ENCODE data around the gene GUK1.

The GUK1 gene

GRCh38 chr1:228149406-228150119 is 9.5 kb downstream of the GUK1 start, which contains the start of gene GJC2:
GJC2 (plus strand) TSS chr1:228149930; CDS start chr1:228157759, 7,829 bp downstream.
- no peak for DNase-seq (ENCODE audit: low read depth in 2 of 2)

DNA sequence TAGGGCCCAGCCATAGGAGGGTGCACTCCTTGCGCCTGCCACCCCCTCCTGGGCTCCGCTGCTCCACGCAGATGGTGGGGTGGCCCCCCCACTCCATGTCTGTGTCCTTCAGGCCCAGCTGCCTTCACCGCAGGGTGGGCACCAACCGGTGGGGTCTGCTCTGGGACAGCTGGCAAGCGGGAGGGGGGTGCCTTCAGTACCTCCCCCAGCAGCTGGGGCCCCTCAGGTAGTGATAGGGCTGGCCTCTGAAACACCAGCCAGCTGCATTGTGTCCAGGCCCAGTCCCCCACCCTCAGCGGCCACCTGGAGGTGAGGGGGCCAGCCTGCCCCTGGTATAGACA is 10.0 kb downstream of the GUK1 start:
- DNase-seq (ENCODE audit: low read depth in 2 of 2): no peak

GRCh38 chr1:228150461-228151179 is 10.5 kb downstream of the GUK1 start:
- no peak for DNase-seq (ENCODE audit: low read depth in 2 of 2)

DNA sequence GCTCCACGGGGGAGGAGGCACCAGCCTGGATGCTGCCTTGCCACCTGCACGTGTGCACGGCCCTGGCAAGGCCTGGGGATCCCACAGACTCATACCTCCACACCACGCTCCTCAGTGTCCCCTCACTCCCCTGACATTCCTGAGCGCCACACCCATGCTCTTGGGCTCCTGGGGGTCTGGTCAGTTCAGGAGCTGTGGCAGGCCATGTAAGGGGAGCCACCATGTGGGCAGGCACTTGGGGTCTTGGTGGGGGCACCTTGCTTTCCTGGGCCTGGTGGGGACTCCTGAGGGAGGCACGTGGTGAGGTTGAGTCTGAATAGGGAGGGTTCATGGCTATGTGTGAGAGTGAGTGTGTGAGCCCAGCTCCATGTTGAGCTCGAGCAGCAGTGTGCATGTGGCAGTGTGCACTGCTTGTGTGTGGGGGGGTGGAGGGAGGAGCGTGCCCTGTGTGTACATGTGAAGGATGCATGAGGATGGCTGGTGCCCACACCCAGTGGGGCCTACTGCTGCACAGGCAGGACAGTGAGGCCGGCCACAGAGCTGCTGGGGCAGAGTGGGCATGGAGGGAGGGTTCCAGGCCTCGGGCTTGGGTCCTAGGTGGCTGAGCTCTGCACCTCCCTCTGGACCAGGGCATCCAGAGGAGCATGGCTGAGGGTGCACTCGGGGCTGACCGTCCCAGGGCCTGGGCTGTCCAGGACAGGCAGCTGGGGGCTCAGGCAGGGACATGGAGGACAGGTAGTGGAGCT is 11.3 kb downstream of the GUK1 start:
- no peak for DNase-seq (ENCODE audit: low read depth in 2 of 2)

DNA sequence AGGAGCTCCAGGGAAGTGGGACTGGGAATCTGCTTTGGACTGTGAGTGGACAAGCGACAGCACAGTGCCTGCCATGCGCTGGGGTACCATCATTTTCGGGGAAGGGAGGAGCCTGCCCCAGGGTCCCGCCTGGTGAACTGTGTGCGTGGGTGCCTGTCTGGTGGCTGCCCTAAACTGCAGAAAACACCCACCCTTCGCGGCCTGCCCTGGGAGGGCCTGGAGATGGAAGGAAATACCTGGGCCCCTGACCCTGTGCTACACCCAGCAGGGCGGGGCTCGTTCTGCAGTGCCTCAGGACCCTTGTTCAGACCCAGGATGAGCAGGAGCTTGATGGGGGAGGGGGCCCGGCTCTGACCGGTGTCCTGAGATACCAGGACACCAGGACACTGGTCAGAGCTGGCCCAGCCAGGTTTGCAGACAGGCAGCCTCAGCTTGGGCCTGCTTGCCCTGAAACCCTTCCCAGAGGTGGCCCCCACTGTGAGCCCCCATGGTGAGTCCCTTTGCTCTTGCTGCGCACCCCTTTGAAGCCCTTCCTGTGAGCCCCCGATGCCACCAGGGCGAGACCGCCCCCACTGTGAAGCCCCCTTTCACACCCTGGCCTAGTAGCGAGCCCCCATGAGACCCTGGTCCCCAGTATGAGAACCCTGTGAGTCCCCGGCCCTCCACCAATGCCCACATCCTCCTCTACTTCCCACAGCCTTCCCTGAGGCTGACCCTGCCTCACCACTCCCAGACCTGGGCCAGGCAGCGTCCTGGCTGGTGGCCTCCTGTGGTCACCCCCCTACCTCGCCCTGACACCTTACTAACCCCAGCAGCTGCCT is 12.2 kb downstream of the GUK1 start:
- DNase-seq (ENCODE audit: low read depth in 2 of 2): no peak

GRCh38 chr1:228152918-228153258 is 12.8 kb downstream of the GUK1 start:
- DNase-seq (ENCODE audit: low read depth in 2 of 2): no peak

GRCh38 chr1:228154021-228154669 is 14.1 kb downstream of the GUK1 start:
- DNase-seq (ENCODE audit: low read depth in 2 of 2): no peak

DNA sequence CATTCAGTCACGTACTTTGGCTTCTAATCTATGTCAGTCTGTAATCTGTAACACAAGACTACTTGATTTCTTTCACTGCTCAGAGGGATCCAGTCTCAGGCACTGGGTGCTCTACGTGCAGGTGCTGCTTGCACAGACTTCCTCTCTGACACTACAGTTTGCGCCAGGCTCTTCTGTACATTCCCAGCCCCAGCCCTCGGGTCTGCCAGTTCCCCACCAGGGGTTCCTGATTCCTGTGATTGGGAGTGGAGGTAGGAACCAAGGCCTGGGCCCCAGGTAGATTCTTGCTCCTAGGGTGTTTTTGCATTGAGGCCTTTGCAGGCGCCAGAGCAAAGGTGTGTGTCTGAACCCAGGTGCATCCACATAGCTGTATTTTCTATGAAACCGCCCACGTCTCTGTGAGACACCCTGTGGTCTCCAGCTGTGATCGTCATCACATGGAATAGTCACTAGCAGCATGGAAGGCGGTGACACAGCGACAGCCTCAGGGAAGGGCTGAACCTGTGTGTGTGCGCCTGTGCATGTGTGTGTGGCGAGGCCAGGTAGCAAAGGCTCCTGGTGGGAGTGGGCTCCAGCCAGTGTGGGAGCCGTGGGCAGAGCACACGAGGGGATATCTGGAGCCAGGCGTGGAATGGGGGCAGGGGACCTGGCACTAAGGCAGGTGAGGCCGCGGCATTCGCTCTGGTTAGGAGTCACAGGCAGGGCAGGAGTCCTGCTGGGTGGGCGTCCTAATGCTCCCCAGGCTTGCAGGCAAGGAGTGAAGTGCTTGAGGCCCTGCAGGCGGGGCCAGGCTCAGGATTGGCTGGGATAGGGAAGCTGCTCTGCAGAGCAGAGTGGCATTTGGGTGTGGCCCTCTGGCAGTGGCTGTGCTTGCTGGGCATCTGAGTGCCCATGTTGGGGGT is 14.8 kb downstream of the GUK1 start:
- DNase-seq (ENCODE audit: low read depth in 2 of 2): peak in 1 of 2 donors; percentile 49

- DNase-seq (ENCODE audit: low read depth in 2 of 2): no peak
These were observed 15.8 kb downstream of the GUK1 start for GRCh38 chr1:228155596-228156514.

DNA sequence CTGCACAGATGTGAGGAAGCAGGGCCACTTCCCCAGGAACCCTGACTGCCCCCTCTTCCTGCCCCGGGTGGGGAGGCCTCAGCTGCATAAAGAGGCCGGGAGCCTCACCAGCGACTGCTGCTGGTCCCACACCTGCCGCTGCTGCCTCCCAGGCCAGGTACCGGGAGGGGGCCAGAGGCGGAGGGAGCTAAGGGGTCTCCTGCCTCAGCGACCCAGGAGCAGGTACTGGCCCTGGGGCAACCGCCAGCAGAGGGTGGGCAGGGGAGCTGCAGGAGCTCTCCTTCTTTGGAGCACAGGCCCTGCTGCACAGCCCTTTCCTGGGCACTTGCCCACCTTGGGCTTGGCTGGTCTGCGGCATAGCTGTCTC is 16.4 kb downstream of the GUK1 start:
- no peak for DNase-seq (ENCODE audit: low read depth in 2 of 2)

GRCh38 chr1:228156941-228157728 is 17.1 kb downstream of the GUK1 start:
- DNase-seq (ENCODE audit: low read depth in 2 of 2): no peak

- DNase-seq (ENCODE audit: low read depth in 2 of 2): no peak
These were observed 17.6 kb downstream of the GUK1 start for GRCh38 chr1:228157729-228158126.

DNA sequence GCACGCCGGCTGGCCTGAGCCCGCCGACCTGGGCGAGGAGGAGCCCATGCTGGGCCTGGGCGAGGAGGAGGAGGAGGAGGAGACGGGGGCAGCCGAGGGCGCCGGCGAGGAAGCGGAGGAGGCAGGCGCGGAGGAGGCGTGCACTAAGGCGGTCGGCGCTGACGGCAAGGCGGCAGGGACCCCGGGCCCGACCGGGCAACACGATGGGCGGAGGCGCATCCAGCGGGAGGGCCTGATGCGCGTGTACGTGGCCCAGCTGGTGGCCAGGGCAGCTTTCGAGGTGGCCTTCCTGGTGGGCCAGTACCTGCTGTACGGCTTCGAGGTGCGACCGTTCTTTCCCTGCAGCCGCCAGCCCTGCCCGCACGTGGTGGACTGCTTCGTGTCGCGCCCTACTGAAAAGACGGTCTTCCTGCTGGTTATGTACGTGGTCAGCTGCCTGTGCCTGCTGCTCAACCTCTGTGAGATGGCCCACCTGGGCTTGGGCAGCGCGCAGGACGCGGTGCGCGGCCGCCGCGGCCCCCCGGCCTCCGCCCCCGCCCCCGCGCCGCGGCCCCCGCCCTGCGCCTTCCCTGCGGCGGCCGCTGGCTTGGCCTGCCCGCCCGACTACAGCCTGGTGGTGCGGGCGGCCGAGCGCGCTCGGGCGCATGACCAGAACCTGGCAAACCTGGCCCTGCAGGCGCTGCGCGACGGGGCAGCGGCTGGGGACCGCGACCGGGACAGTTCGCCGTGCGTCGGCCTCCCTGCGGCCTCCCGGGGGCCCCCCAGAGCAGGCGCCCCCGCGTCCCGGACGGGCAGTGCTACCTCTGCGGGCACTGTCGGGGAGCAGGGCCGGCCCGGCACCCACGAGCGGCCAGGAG is 18.3 kb downstream of the GUK1 start:
- DNase-seq (ENCODE audit: low read depth in 2 of 2): no peak

- DNase-seq (ENCODE audit: low read depth in 2 of 2): no peak
These were observed 19.1 kb downstream of the GUK1 start for GRCh38 chr1:228159008-228159665.

GRCh38 chr1:228160201-228160761 is 20.2 kb downstream of the GUK1 start:
- no peak for DNase-seq (ENCODE audit: low read depth in 2 of 2)

DNA sequence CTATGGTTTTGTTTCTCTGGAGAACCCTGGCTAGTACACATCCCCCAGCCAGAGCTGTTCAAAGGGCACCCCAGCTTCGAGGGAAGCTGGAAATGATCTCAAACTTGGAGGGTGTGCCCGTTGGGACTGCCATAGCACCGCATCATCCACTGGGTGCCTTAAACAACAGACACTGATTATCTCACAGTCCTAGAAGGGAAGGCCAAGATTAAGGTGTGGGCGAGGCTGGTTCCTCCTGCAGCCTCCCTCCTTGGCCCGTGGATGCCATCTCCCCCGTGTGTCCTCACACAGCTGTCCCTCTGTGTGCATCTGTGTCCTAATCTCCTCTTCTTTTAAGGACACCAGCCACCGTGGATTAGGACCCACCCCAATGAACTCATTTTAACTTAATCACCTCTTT is 21.3 kb downstream of the GUK1 start:
- DNase-seq (ENCODE audit: low read depth in 2 of 2): no peak

DNA sequence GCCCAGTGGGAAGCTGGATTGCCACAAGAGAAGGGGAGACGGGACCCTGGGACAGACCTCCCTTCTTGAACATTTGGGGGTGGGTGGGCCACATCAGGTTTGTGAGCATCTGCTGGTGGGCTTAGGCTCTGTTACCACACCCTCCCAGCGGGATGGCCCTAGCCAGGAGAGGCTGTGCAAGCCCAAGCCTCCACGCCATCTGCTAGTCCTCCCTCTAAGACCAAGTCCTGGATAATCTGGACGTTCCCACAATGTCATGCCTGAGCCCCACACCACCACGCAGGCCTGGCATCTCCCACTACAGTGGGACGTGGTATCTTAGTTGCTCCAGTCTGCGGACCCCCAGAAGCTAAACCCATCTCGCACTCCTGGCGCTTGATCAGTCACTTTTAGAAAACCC is 21.8 kb downstream of the GUK1 start:
- no peak for DNase-seq (ENCODE audit: low read depth in 2 of 2)

Measured in stimulated activated CD8-positive, alpha-beta memory T cell treated with anti-CD3 and anti-CD28 coated beads, Interleukin-15, amount 100 ng/mL, for 48 hours (primary cell).